SK-N-MC (cell line): ENCODE data around the gene MTCH2.

ENCODE experiments used
- DNase-seq: peaks from one replicate; pipeline ENCODE4 v3.0.0-alpha.2; 2011; ENCODE audit warnings: low read depth, low spot score
- H3K27ac ChIP-seq: fragments of 200-600 bp; sonication (generic); 2 replicates; pipeline ENCODE4 v1.5.1; 2016; ENCODE audit warnings: mixed run types
- H3K36me3 ChIP-seq: fragments of 200-600 bp; sonication (generic); 2 replicates; pipeline ENCODE4 v1.6.1; 2017; ENCODE audit warnings: antibody characterized with exemption, low read length, mixed read lengths; ENCODE audit not compliant: insufficient read depth
- H3K4me3 ChIP-seq: fragments of 200-600 bp; sonication (generic); 2 replicates; pipeline ENCODE4 v1.5.1; 2016
- H3K9ac ChIP-seq: fragments of 200-600 bp; sonication (generic); 2 replicates; pipeline ENCODE4 v1.8.0; 2017; ENCODE audit warnings: mixed run types, mixed read lengths; ENCODE audit not compliant: insufficient read length
- H3K9me3 ChIP-seq: fragments of 200-600 bp; sonication (generic); 2 replicates; pipeline ENCODE4 v1.6.1; 2017; ENCODE audit warnings: low read depth, mild to moderate bottlenecking, antibody characterized with exemption, low read length, moderate library complexity, mixed read lengths
- EZH2 ChIP-seq: fragments of 200-600 bp; sonication (generic); IDR thresholded peaks from one replicate; pipeline ENCODE4 v1.6.1; 2017; ENCODE audit warnings: antibody characterized with exemption
- FOXP2 ChIP-seq: optimal IDR thresholded peaks from 2 replicates; pipeline ENCODE3; 2011; ENCODE audit warnings: mild to moderate bottlenecking, moderate library complexity; ENCODE audit not compliant: insufficient read depth; ENCODE audit errors: extremely low read length, control extremely low read depth
- POLR2AphosphoS5 ChIP-seq: IDR thresholded peaks from 2 replicates; pipeline ENCODE4 v1.6.1; 2012; ENCODE audit warnings: mild to moderate bottlenecking, low read depth, low read length, borderline replicate concordance

The MTCH2 gene

DNA sequence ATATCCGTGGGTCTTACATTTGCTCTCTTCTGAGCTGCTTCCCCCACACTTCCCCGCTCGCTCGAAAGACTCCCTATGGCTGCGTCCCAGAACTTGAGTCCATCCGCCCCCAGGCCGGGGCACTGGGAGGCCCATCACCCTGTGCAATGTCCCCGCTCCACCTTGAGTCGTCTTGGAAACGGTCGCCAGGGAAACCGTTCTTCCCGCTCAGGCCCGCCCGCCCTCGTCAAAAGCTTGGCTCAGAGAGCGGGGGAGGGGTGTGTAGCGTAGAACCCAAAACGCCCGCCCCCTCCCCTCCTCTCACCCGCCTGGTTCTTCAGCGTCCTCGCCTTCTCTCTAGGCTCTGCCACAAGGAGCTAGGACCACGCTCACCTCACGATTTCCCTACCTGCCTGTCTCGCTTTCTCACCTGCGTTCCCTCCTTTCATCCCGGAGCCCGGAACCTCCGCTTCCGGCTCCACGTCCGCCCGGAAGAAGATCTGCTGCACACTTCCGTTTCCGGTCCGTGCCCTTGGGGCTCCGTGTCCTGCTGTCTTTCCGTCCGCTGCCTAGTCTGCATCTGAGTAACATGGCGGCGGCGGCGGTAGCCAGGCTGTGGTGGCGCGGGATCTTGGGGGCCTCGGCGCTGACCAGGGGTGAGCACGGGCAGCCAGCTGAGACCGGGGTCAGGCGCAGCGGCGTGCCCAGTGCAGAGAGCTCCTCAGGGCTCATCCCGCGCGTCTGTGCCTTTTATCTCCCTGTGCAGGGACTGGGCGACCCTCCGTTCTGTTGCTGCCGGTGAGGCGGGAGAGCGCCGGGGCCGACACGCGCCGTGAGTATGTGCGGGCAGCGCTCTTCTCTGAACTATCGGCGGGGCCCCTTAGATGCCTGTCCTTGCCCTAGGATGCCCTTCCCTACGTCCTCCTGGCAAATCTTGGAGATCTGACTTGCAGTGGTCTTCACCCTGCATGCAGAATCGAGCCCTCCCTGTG, 63.5 kb downstream of the MTCH2 start, which contains the start of the genes KBTBD4 and NDUFS3:
TSS of gene KBTBD4 (minus strand) at position 447 of the 971 bp plus-strand sequence. CDS start at position 428, 19 bp downstream.
TSS of gene NDUFS3 (plus strand) at position 551 of the 971 bp plus-strand sequence. CDS start at position 569, 18 bp downstream.
- peak within 1 kb of the TSS; percentile 77; the same call in 1 of the 2 replicates for H3K27ac ChIP-seq
- H3K9me3 ChIP-seq = no peaks in the 10 kb centered on the region
- TF ChIP-seq POLR2AphosphoS5 (peak; percentile 96), EZH2 (no peak)
- H3K4me3 ChIP-seq = peak within 1 kb of the TSS; percentile 96
- peaks cover 58% of the 10 kb centered on the region for H3K36me3 ChIP-seq
- DNase-seq = peak; percentile 70
- H3K9ac ChIP-seq = peak within 1 kb of the TSS; percentile 96

DNA sequence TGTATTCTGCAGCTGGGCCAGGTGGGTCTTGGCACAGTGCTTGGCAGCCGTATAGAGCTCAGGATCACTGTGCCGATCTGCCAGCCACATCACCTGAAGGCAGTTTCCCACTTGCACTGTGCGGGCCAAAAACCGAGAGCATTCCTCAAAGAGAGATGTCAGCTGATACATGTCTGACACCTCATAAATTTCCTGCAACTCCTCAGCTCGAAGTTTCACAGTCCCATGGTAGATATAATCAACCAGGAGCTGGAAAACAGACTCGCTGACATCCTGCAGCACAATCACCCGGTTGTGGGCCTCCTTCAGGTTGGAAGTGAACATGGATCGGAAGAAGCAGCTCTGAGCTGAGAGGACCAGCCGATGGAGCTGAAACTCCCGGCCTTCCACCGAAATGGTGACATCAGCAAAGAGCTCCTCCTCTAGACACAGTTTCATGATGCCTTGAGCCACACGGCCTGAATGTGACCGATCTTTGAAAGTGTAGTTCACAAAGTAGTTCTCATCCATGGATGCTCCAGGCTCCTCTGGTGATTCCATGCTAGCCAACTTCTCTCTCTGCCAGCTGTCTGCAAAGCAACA, 64.8 kb downstream of the MTCH2 start:
- peaks cover 58% of the 10 kb centered on the region for H3K36me3 ChIP-seq
- H3K9ac ChIP-seq = peak overlapping the region; percentile 18
- no peak overlapping the region for H3K27ac ChIP-seq
- peak overlapping the region; percentile 96 for H3K4me3 ChIP-seq
- TF ChIP-seq POLR2AphosphoS5 = no peak
- no peak for TF ChIP-seq EZH2
- TF ChIP-seq FOXP2 = no peak
- no peaks in the 10 kb centered on the region for H3K9me3 ChIP-seq
- no peak for DNase-seq

DNA sequence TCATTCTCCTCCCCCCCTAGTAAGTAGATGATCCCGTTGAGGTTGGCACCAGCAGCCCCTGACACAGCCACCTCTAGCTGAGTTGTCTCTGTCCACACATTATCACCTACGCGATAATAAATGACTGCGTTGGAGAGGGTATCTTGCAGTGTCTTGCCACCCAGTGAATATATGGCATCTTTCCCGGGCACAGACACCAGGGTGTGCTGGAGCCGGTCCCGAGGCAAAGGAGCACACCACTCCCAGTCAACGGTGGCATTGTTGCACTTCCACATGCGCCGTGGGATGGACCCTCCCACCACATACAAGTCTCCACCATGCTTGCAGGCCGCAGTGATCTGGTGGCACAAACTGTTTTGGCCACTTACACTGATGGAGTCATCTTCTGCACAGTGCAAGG, 69.0 kb downstream of the MTCH2 start:
- no peak for TF ChIP-seq EZH2
- TF ChIP-seq POLR2AphosphoS5 = no peak
- TF ChIP-seq FOXP2 = no peak
- H3K9ac ChIP-seq = no peak overlapping the region
- H3K4me3 ChIP-seq = no peak overlapping the region
- H3K27ac ChIP-seq = no peak overlapping the region
- H3K36me3 ChIP-seq = peaks cover 38% of the 10 kb centered on the region
- DNase-seq = no peak
- H3K9me3 ChIP-seq = no peaks in the 10 kb centered on the region

DNA sequence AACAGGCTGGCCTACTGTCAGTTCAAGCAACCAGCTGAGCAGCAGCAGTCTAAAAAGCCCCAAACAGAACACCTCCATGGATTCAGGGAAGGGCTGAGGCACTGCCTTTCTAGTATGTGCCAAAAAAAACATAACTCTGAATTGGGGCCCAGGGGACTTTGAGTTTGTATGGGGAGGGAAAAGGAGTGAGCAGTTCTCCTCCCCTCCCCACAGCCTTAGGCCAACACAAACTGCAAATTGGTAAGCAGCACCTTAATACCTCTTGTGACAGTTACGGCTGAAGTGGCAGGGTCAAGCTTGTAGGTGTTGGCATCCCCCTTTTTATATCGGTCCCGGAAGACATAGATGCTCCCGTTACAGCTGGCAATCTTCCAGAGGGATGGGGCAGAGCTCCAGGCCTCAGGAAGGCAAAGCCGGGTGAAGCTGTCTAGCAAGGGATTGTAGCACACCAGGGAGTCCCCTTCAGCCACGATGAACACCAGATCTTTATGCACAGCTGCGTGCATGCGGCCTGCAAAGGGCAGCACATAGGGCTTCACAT, 69.6 kb downstream of the MTCH2 start:
- Histone ChIP-seq H3K9me3 (no peaks in the 10 kb centered on the region), H3K36me3 (peaks cover 37% of the 10 kb centered on the region), H3K27ac (no peak overlapping the region), H3K9ac (no peak overlapping the region), H3K4me3 (no peak overlapping the region)
- no peak for DNase-seq
- TF ChIP-seq FOXP2 = no peak
- no peak for TF ChIP-seq EZH2
- TF ChIP-seq POLR2AphosphoS5 = no peak

DNA sequence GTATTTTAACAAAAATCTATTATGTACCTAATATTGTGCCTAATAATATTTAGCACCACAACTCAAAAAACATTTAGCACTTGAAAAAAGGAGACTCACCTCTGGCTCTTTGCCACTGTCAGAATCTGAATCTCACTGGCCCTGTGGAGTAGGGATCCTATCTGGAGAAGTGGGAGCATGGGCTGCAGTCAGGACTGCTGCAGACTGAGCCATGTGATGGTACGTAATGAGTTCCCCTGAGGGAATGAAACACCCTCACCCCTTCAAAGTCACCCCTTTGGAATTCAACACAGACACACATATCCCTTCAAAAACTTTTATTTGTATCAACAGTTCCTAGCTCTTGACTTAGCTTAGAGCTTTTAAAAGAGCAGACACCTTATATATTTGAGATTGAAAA, 70.5 kb downstream of the MTCH2 start:
- H3K36me3 ChIP-seq = peaks cover 29% of the 10 kb centered on the region

DNA sequence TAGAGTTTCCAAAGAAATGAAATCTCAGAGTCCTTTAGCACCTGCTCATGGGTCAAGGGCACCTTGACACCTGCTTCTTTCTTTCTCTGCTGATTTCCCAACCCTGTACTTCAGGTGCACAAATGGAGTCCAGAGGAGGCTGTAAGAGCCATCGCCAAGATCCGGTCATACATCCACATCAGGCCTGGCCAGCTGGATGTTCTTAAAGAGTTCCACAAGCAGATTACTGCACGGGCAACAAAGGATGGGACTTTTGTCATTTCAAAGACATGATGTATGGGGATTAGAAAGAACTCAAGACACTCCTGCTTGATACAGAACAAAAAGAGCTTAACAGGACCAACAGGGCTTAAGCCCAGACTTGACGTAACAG, 71.0 kb downstream of the MTCH2 start:
- DNase-seq = no peak
- H3K9me3 ChIP-seq = no peaks in the 10 kb centered on the region
- no peak overlapping the region for H3K9ac ChIP-seq
- peaks cover 29% of the 10 kb centered on the region for H3K36me3 ChIP-seq
- TF ChIP-seq FOXP2 = no peak
- TF ChIP-seq EZH2 = no peak
- no peak for TF ChIP-seq POLR2AphosphoS5
- H3K4me3 ChIP-seq = no peak overlapping the region
- H3K27ac ChIP-seq = no peak overlapping the region

More for the DNA sequence above, 70.5 kb downstream of the MTCH2 start:
- Histone ChIP-seq H3K9ac (no peak overlapping the region), H3K4me3 (no peak overlapping the region), H3K27ac (no peak overlapping the region), H3K9me3 (no peaks in the 10 kb centered on the region)
- DNase-seq = no peak
- no peak for TF ChIP-seq EZH2
- no peak for TF ChIP-seq FOXP2
- TF ChIP-seq POLR2AphosphoS5 = no peak

DNA sequence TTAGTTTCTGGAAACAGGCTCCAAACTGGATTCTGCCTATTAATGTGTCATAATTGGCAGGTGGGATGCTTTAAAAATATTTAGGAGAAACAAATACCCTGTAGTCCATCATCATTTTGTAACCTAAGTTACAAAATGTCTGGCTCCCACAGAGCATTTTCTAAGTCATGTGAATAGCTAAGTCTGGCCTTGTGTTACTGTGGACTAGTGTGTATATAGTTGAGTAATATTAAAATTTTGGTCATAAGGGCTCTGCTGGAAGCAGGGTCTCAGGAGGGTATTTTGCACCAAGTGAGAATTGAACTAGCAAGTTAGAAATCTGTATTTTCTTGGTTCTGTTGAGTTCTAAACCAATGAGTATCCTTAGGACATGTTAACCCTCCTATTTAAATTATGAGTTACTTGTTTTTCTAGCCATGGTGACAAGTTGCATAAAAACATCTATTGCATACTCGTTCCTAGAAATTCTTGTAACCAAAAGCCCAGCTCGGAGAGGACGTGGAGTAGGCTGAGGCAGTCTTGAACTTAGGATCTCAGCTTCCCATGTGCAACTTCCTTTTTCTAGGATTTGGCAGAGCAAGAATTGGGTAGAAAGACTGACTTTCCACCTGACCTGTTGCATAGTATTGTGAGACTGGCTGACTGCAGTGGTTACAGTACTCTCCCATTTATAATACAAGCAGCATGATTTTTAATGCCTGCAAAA, 71.6 kb downstream of the MTCH2 start:
- H3K27ac ChIP-seq = no peak overlapping the region
- DNase-seq = no peak
- peaks cover 29% of the 10 kb centered on the region for H3K36me3 ChIP-seq
- no peak overlapping the region for H3K9ac ChIP-seq
- no peaks in the 10 kb centered on the region for H3K9me3 ChIP-seq
- no peak overlapping the region for H3K4me3 ChIP-seq
- TF ChIP-seq EZH2 (no peak), POLR2AphosphoS5 (no peak), FOXP2 (no peak)

DNA sequence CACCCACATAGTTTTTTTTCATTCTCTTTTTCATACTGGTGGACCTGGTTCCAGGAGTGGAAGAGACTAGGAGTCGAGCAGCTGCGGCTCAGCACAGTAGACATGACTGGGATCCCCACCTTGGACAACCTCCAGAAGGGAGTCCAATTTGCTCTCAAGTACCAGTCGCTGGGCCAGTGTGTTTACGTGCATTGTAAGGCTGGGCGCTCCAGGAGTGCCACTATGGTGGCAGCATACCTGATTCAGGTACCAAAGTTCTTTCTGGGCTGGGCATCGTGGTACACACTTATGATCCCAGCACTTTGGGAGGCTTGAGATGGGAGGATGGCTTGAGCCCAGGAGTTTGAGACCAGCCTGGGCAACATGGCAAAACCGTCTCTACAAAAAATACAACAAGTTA, 72.7 kb downstream of the MTCH2 start:
- H3K9ac ChIP-seq = no peak overlapping the region
- TF ChIP-seq POLR2AphosphoS5 = no peak
- TF ChIP-seq FOXP2 = no peak
- TF ChIP-seq EZH2 = no peak
- H3K9me3 ChIP-seq = no peaks in the 10 kb centered on the region
- no peak for DNase-seq
- peaks cover 21% of the 10 kb centered on the region for H3K36me3 ChIP-seq
- H3K27ac ChIP-seq = no peak overlapping the region
- no peak overlapping the region for H3K4me3 ChIP-seq
